GM18498 (cell line): ENCODE results near the gene LRRN3.
A peak's percentile ranks its signal among the peaks of the same experiment; 100 is the strongest.

Experiments
- ATAC-seq: cut with Tn5 transposase; IDR thresholded peaks from one replicate; pipeline ENCODE4 v1.9.1; 2021; ENCODE audit warnings: mild to moderate bottlenecking, moderate library complexity; ENCODE audit not compliant: unreplicated experiment

Gene LRRN3

DNA sequence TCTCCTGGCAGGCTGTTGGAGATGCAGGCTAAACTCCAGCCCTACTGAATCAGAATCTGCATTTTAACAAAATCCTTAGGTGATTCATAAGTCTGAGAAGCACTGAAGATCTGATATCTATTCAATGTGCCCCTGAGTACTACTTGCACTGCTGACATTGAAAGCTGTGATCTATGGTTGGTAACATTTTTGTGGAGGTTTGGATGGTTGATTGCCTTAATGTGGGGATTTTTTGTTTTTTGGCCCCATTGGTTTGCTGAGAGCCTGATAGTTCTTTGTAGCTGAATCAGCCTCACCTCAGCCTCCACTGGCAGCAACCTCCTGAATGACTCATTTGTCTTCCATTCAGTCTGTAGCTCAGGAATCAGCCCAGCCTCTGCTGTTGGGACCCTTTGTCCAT is 14.7 kb upstream of the LRRN3 start:
- ATAC-seq: no peak

GRCh38 chr7:111077001-111077400 is 13.9 kb upstream of the LRRN3 start:
- ATAC-seq: no peak

DNA sequence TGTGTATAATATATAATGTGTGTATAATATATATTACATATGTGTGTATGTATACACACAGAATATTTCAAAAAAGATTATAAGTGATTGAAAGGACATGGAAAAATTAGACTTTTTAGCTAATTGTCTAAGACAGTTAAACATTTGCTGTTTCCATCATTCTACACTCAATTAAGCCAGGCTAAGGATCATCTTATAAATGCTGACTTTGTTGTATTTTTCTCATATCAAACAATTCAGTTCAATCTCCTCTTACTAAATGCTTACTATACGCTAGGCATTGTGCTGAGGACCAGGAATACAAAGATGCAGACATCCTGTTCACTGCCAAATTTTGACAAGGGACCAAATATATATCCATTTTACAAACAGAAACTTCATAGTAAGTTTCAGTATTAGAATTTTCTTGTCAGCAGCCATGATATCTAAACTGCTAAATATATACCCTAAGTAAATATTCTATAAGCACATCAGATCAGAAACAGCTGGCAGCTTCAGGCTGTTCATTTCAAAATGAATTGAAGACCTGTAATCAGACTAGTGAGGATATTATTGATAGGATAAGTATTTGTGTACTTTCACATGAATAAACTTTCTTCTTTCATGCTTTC is 10.3 kb upstream of the LRRN3 start:
- no peak for ATAC-seq

DNA sequence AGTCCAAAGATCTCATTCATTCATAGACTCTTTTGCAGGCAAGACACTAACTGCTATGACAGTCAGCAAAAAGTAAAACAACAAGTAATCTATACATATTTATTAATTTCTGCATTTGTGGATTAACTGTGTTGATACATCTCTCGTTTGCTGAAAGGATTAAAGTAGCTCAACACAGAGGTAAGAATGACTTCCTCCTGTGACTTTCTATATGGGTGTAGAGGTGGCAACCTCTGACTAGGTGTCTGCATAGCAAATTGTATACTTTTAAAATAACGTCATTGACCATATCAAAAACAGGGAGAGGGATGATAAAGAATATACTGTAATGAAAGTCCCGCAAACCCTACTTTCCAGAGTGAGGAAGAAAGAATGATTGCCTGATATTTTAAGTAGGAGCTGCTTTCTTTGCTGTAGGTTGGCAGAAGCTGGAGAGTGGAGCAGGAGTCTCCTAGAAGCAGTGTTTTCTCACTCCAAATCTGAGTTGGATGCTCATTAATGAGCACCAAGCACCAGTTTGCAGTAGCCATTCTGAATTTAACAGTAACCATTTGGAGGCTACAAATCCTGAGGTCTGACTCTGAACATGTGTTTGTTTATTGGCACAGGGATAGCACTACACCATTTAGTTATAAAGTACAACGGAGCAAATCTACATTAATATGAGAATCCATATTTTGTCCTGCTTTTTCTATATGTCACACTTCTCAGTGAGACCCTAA is 9.2 kb upstream of the LRRN3 start:
- ATAC-seq: peak; percentile 23

DNA sequence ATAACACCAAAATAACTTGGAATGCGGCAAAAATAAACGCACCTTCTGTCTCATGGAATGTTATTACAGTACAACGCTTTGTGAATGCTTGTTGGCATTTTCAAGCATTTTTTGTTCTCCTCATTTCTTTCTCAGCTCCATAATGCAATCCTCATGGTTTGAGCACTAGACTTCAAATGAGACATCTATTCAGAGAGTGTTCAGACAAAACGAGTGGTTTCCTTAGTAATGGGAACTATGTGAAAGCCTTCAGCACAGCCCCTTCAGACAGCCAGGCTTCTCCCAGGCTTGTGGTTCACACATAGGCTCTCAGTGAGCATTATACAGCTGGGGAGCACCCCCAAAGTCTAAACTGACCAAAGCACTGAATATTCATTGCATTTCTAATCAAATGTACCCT is 8.6 kb upstream of the LRRN3 start:
- no peak for ATAC-seq

DNA sequence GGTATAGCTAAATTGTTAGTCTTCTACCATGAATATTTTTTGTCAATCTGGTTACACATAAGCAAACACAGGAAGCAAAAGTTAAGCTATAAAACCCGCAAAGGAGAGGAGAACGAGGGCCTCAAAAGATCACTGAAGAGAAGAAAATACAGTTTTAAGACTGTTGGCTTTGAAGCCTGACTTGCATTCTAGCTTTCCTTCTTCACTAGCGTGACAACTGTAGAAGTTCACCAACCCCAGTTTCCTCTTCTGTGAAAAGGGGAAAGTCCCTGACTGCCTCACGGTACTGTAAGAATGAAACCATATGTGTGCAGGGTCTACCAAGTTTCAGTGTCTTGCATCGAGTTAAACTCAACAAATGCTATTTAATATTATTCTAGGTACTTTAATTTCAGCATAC is 7.5 kb upstream of the LRRN3 start:
- peak; percentile 98 for ATAC-seq

DNA sequence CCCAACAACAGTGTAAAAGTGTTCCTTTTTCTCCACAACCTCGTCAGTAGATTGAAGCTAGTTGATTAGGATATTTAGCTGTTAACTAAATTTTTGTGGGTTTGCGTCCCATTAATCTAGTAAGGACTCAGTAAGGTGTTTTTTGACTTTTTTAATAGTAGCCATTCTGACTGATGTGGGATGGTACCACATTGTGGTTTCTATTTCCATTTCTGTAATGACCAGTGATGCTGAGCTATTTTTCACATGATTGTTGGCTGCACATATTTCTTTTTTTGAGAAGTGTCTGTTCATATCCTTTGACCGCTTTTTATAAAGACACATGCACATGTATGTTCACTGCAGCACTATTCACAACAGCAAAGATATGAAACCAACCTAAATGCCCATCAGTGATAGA is 5.6 kb upstream of the LRRN3 start:
- ATAC-seq: no peak

- no peak for ATAC-seq
Measured at GRCh38 chr7:111086532-111086931, 4.4 kb upstream of the LRRN3 start.

DNA sequence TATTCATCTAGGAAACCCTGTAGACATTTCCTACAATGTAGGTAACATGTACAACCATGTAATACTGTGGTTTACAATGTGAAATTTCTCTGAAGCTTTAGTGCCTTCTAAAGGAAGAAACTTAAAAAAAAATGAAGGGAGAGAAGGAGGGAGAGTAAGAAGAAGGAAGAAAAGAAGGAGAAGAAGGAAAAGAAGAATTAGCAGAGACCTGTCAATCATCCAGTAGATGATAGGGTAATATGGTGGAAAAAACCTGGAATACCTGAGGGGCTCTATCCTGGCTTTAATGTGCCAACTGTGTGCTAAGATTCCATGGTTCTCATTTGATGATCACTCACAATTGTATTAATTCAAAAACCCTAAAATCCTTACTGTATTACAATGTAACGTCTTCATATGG is 2.6 kb upstream of the LRRN3 start:
- ATAC-seq: no peak

DNA sequence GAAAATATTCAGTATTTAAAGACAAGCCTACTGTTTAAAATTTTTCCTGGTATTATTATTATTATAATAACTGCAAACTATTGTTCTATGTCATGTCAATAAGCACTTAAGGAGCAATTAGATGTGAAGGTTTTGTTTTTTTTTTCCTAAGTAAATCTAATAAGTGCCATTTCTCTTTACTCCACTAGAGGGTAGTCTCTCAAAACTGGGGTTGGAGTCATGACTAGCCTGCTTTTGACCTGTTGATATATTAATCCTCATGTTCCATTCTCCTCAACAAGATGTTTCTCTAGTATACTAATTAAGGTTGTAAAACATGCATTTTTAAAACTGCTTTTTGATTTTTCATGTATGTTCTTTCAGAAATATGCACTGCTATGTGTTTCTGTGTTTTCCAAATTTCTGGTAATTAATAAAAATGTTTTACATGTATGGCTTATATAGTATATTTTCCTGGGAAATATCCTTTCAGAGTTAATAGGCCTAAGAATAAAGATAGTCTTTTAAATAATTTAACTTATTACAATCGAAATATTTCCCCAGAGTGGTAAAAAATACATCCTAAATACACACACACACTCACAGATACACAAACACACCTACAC is 1.0 kb upstream of the LRRN3 start:
- ATAC-seq: peak; percentile 40

DNA sequence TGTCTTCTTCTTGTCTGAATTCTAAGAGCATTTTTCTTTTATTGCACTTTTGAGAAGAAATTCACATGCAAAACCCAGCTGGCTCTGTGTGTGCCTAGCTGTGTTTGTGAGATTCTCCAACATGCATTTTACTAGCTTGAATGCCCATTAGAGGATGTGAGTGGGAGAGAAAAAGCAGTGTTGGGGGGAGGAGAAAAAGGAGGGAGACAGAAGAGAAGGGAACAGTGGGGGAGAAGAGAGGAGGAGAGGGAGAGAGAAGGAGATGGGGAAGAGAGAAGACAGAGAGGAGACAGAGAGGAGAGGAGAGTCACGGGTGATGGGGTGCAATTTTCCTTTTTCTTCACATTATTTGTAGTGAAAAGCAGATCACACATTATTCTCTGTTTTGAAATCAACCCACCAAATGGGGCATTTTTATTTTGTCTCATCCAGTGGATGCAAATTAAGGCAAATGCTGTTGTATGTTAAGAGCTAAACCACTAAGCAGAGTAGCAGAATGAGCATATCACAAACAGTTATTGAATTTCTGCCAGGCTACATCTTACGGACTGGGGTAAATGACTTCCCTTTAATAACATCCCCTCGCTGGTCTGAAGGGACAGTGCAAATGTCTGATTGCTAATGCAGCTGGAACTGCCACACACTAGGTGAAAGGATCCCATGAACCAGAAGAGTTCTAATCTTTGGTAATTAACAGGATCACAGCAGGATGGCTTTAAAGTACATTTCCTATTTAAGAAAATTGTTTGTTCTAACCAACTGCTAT is 849 bp downstream of the LRRN3 start:
- ATAC-seq: no peak

DNA sequence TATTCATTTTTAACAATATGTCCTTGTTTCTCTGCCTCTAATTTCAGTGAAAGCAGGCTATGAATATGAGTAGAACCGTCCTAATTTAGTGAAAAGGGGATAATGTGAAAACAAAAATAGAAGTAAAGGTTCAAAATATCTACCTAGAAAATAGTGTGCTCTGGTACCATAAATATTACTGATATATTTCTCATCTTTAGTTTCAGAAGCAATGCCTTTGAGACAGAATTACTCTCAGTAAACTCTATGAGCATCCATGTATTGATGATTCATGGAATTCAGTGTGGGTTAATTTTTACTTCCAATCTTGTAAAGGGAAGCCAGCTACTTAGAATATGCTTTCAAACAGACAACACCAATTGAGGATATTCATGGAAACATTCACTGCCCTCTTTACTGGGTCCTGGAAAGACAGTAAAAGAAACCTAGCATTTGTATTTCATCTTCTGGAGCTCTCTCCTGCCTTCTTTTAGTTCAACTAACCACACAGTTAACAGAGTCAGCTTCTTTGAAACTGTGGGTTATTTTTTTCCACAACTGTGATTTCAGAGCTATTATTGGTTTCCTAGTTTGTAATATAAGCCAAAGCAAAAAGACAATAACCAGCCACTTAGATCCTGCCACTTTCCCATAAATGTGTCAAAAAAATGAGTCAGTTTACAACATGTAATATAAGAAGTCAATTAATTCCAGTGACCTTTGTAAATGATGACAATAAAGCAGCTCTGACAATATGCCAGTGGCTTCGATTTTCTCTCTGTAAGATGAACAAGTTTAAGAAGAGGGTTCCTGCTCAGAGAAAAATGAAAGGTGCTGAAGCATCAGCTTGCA is 1.7 kb downstream of the LRRN3 start:
- ATAC-seq: peak; percentile 50

GRCh38 chr7:111093496-111093895 is 2.6 kb downstream of the LRRN3 start:
- ATAC-seq: no peak

- no peak for ATAC-seq
Measured at GRCh38 chr7:111094419-111094818, 3.5 kb downstream of the LRRN3 start.

DNA sequence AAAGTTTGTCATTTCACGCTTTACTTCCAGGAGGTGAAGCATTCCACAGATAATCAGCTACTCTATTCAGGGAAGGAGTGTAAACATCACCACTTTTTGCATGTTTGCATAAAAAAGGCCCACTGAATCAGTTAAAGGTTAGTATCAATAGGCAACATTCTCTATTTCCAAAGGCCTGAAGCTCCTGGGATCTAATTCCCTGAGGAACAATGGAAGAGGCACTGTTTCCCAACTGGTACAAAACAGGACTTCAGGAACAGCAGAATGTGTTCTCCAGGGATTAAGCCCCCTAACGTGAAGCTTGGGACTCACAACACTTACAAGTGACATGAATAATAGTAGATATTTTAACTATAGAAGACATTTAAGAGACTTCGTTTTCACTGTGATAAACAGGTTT is 6.1 kb downstream of the LRRN3 start:
- no peak for ATAC-seq

DNA sequence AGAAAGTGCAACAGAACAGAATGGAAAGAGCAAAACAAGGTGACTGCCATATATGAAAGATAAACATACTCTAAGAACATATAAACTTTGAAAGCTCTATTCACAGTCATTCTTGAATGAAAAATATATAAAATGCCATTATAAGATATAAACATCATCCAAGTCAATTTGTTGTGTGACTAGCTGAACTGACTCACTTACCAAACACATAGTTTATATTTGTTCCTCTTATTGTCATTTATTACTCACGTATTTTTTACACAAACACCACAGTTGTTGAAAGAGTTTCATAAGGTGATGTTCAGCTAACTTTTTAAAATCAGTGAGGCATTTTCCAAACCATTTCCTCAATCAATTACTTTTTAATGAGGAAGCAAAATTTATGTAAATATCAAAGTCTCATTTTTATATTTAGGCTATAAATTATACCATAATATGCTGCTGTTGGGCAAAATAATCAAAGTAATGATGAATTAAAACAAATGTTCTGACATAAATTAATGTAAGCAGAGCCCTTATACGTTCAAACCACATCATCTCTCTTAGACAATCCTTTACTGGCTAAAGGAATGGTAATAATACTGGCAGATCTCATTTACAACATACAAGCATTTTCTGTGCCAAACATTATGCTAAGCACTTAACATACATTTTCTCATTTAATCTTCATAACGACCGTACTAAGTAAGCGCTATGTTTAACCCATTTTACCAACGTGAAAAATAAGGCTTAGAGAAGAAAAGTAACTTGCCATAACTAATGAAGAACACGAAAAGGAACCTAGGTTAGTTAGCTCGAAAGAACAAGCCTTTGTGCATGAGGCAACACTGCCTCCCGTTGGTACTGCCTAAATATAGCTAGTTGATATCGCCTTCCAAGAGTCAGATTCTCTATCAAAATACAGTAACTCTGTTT is 7.3 kb downstream of the LRRN3 start:
- peak; percentile 89 for ATAC-seq

DNA sequence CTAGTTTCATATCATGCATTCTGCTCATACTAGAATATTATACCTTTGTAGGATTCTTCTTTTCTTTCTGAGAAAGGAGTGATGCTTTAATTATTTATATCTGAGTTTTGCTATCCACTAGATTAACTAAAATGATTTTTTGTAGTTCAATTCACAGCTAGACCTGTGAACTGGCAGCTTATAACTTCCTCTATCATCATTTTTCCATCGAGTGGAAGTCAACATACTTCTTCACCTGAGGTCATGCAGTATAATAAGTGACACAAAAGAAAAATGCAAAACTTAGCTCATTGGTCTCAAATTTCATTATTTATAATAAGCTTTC is 8.0 kb downstream of the LRRN3 start:
- ATAC-seq: no peak

DNA sequence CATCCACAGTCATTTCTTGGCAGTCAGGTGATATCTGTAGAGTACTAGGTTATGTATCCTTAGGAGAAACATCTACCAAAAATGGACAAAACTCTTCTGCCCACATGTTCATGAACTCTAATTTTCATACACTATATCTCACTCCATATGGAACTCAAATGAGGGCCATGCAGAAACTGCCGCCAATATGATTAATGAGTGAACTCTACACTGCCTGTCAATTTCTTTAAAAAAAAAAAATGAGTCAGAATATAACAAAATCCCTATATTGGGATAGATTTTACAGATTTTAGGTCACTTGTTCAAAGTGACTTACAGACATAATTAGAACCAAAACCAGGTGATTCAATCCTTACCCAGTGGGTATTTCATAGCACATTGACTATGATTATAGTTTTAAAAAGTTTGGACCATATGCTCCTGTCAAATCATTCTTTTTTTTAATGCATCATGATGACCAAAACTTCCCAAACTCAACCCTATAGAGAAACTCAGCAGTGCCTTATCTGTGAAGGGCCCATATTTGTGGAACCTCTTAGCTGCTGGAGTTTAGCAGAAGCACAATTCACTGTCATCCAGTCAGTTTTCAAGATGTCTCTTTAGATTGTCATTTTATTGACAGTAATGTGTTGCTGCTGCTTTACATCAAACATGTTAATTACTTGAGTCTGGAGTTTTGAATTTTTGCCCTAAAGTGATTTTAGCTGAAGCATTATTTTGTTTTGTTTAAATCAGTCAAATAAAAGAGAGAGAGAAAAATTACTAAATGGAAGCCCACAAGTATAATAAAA is 11.1 kb downstream of the LRRN3 start:
- no peak for ATAC-seq

- ATAC-seq: no peak
Measured at GRCh38 chr7:111103136-111103535, 12.2 kb downstream of the LRRN3 start.
